K562 (cell line): Measurements from ENCODE around the gene SHB.

Experiments
- CHD2 ChIP-seq: IDR thresholded peaks from 2 replicates; pipeline ENCODE4 v1.6.1; 2011; ENCODE audit warnings: low read depth, low read length
- FOXK1 ChIP-seq: sonication (generic); formaldehyde crosslinking; IDR thresholded peaks from 2 replicates; pipeline ENCODE4 v1.8.0; 2022; ENCODE audit warnings: missing genetic modification reagents, mild to moderate bottlenecking, borderline replicate concordance
- TF ChIP-seq, protein P1 (sequence below): sonication (generic); formaldehyde crosslinking; IDR thresholded peaks from 2 replicates; pipeline ENCODE4 v1.8.0; 2023; ENCODE audit warnings: missing genetic modification reagents, mild to moderate bottlenecking, borderline replicate concordance
- TF ChIP-seq, protein P2 (sequence below), 3 experiments: IDR thresholded peaks in 2 of 3; conservative IDR thresholded peaks in 1 of 3; 2 replicates each; pipeline ENCODE4 v1.5.1; 2011 to 2012; ENCODE audit warnings: low read length in 3 of 3, mild to moderate bottlenecking in 3 of 3, control low read depth in 2 of 3, improper control_type of control experiment in 1 of 3, inconsistent platforms in 1 of 3, low read depth in 1 of 3, mixed read lengths in 1 of 3, moderate library complexity in 1 of 3; ENCODE audit not compliant: insufficient read depth in 2 of 3

DNA sequence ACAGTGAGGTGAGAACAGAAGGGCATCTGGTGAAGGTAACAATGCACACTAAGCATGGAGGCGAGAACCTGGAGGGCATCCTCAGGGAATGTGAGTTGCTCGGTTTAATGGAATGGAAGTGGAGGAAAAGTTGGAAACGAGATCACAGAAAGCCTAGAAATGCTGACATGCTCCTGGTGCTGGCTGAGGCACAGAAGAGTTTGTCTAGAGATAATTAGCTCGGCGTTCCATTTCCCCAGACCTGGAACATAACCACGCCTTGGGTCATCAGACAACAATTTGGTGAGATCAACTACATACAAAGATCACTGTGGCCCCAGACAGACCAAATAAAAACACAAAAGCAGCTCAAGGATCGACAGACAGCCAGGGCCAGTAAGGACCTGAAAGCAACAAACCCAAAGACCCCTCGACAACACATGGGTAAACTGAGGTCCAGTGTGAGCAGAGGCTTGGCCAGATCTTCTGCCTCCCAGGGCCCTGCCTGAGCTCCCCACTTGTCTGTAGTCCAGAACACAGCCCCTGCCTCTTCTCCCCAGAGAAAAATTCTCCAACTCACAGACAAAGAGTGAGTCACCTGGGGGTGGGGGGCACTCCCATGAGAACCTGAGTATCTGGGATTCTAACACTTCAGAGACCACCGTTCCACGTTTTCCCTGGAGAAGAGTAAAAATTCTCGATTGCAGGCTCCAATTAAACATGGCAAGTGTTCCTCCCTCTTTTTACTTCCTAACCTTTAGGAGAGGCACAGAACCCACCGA, 52.5 kb downstream of the SHB start:
- TF ChIP-seq, protein P1, sequence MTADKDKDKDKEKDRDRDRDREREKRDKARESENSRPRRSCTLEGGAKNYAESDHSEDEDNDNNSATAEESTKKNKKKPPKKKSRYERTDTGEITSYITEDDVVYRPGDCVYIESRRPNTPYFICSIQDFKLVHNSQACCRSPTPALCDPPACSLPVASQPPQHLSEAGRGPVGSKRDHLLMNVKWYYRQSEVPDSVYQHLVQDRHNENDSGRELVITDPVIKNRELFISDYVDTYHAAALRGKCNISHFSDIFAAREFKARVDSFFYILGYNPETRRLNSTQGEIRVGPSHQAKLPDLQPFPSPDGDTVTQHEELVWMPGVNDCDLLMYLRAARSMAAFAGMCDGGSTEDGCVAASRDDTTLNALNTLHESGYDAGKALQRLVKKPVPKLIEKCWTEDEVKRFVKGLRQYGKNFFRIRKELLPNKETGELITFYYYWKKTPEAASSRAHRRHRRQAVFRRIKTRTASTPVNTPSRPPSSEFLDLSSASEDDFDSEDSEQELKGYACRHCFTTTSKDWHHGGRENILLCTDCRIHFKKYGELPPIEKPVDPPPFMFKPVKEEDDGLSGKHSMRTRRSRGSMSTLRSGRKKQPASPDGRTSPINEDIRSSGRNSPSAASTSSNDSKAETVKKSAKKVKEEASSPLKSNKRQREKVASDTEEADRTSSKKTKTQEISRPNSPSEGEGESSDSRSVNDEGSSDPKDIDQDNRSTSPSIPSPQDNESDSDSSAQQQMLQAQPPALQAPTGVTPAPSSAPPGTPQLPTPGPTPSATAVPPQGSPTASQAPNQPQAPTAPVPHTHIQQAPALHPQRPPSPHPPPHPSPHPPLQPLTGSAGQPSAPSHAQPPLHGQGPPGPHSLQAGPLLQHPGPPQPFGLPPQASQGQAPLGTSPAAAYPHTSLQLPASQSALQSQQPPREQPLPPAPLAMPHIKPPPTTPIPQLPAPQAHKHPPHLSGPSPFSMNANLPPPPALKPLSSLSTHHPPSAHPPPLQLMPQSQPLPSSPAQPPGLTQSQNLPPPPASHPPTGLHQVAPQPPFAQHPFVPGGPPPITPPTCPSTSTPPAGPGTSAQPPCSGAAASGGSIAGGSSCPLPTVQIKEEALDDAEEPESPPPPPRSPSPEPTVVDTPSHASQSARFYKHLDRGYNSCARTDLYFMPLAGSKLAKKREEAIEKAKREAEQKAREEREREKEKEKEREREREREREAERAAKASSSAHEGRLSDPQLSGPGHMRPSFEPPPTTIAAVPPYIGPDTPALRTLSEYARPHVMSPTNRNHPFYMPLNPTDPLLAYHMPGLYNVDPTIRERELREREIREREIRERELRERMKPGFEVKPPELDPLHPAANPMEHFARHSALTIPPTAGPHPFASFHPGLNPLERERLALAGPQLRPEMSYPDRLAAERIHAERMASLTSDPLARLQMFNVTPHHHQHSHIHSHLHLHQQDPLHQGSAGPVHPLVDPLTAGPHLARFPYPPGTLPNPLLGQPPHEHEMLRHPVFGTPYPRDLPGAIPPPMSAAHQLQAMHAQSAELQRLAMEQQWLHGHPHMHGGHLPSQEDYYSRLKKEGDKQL (CRISPR knock-in tag) = no peak
- TF ChIP-seq, protein P2, sequence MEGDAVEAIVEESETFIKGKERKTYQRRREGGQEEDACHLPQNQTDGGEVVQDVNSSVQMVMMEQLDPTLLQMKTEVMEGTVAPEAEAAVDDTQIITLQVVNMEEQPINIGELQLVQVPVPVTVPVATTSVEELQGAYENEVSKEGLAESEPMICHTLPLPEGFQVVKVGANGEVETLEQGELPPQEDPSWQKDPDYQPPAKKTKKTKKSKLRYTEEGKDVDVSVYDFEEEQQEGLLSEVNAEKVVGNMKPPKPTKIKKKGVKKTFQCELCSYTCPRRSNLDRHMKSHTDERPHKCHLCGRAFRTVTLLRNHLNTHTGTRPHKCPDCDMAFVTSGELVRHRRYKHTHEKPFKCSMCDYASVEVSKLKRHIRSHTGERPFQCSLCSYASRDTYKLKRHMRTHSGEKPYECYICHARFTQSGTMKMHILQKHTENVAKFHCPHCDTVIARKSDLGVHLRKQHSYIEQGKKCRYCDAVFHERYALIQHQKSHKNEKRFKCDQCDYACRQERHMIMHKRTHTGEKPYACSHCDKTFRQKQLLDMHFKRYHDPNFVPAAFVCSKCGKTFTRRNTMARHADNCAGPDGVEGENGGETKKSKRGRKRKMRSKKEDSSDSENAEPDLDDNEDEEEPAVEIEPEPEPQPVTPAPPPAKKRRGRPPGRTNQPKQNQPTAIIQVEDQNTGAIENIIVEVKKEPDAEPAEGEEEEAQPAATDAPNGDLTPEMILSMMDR (IDR thresholded peaks at IDR 0.05 in 2 of 3, conservative IDR thresholded peaks at IDR 0.05 in 1 of 3; ENCODE audit: insufficient read depth in 2 of 3, low read depth in 1 of 3, low read length in 3 of 3) = no peak
- TF ChIP-seq FOXK1 (CRISPR knock-in tag) (no peak), CHD2 (no peak)
